K562 (cell line): ENCODE measurements around the gene SAFB. TPM values are rescaled to one million over a fixed set of nuclear protein-coding genes. Genes with fewer than 3 reads are reported as not detected.

Source experiments
- CBFA2T3 ChIP-seq: fragments of 450-650 bp; IDR thresholded peaks from 2 replicates; pipeline ENCODE4 v1.6.1; 2017
- ELK3 ChIP-seq: fragments of 450-650 bp; formaldehyde crosslinking; IDR thresholded peaks from 2 replicates; pipeline ENCODE4 v1.4.0; 2020; ENCODE audit warnings: mild to moderate bottlenecking
- FOXP1 ChIP-seq: sonication (generic); formaldehyde crosslinking; IDR thresholded peaks from 2 replicates; pipeline ENCODE4 v1.8.0; 2022; ENCODE audit warnings: mild to moderate bottlenecking, missing genetic modification reagents
- JUND ChIP-seq, 2 experiments: IDR thresholded peaks; 2 replicates in 1 of 2; 3 replicates in 1 of 2; pipeline ENCODE4 v1.6.1; 2011; ENCODE audit warnings: borderline replicate concordance in 2 of 2, low read depth in 2 of 2, low read length in 2 of 2, improper control_type of control experiment in 1 of 2, missing biosample characterization in 1 of 2, missing genetic modification characterization in 1 of 2, missing genetic modification reagents in 1 of 2
- MLX ChIP-seq, 2 experiments: fragments of 450-650 bp in 1 of 2; sonication (generic) in 1 of 2; formaldehyde crosslinking; conservative IDR thresholded peaks; 2 replicates each; pipeline versions ENCODE4 v1.4.0 to v1.8.1; 2020 to 2022; ENCODE audit warnings: mild to moderate bottlenecking in 1 of 2, missing genetic modification reagents in 1 of 2
- MNT ChIP-seq, 2 experiments: fragments of 450-650 bp; conservative IDR thresholded peaks; 2 replicates each; pipeline ENCODE4 v1.6.1; 2017; ENCODE audit warnings: mild to moderate bottlenecking in 2 of 2, moderate library complexity in 2 of 2
- MYNN ChIP-seq, 2 experiments: sonication (generic); formaldehyde crosslinking in 1 of 2; IDR thresholded peaks; 2 replicates each; pipeline versions ENCODE4 v1.5.0 to v1.6.1; 2016 to 2020; ENCODE audit warnings: antibody characterized with exemption in 1 of 2, missing genetic modification reagents in 1 of 2
- NR3C1 ChIP-seq: sonication (generic); formaldehyde crosslinking; IDR thresholded peaks from 2 replicates; pipeline ENCODE4 v1.8.1; 2022; ENCODE audit warnings: missing genetic modification reagents
- PKNOX1 ChIP-seq: fragments of 450-650 bp; IDR thresholded peaks from 2 replicates; pipeline ENCODE4 v1.6.1; 2016
- PML ChIP-seq: IDR thresholded peaks from 2 replicates; pipeline ENCODE4 v1.6.1; 2012; ENCODE audit warnings: low read length, inconsistent platforms
- PRPF4 ChIP-seq: fragments of 200-400 bp; formaldehyde crosslinking; IDR thresholded peaks from one replicate; pipeline ENCODE4 v1.6.1; 2017; ENCODE audit warnings: low read length, low read depth, mild to moderate bottlenecking; ENCODE audit not compliant: insufficient read depth, poor library complexity, severe bottlenecking
- RBBP5 ChIP-seq: fragments of 200-600 bp; sonication (generic); IDR thresholded peaks from 2 replicates; pipeline ENCODE4 v1.6.1; 2012; ENCODE audit warnings: borderline replicate concordance, mild to moderate bottlenecking, low read length, control low read depth, inconsistent platforms; ENCODE audit not compliant: insufficient read depth, poor library complexity, severe bottlenecking
- SMAD4 ChIP-seq: fragments of 250-450 bp; sonication (Bioruptor Pico); conservative IDR thresholded peaks from 2 replicates; pipeline ENCODE4 v1.8.0; 2021; ENCODE audit warnings: inconsistent platforms, mild to moderate bottlenecking, moderate library complexity
- TAF15 ChIP-seq: fragments of 200-400 bp; formaldehyde crosslinking; IDR thresholded peaks from 2 replicates; pipeline ENCODE4 v1.6.1; 2017; ENCODE audit warnings: mild to moderate bottlenecking, low read depth, low read length, moderate library complexity
- ZBTB9 ChIP-seq: fragments of 450-650 bp; formaldehyde crosslinking; IDR thresholded peaks from 2 replicates; pipeline ENCODE4 v1.4.0; 2020; ENCODE audit warnings: mild to moderate bottlenecking, moderate library complexity
- ZNF232 ChIP-seq: sonication (generic); formaldehyde crosslinking; IDR thresholded peaks from 2 replicates; pipeline ENCODE4 v1.8.0; 2022; ENCODE audit warnings: mild to moderate bottlenecking, missing genetic modification reagents
- ZNF280A ChIP-seq: fragments of 450-650 bp; IDR thresholded peaks from 2 replicates; pipeline ENCODE4 v1.6.1; 2018; ENCODE audit warnings: mild to moderate bottlenecking, low read depth; ENCODE audit not compliant: partially characterized antibody
- polyA plus RNA-seq, 8 experiments: library from polyadenylated mRNA; depleted of rRNA in 4 of 8; stranded (reverse) in 5 of 8; unstranded in 3 of 8; fragments of >200 nt; fragmentation: Nextera tagmentation in 2 of 8; fragmentation: Illumina TruSeq in 1 of 8; extraction: Ambion mirVana in 2 of 8; extraction: Trizol in 1 of 8; gene quantifications; 2 replicates each; pipeline versions ENCODE4 v1.2.1 to v1.2.3, GENCODE V29; 2011 to 2014; ENCODE audit warnings: inconsistent platforms in 1 of 8, missing spikeins in 1 of 8
- total RNA-seq, 7 experiments: library from RNA; depleted of rRNA in 6 of 7; stranded (reverse); fragments of >200 nt in 6 of 7; fragmentation: Illumina TruSeq in 2 of 7; extraction: Trizol in 2 of 7; gene quantifications; 2 replicates each; pipeline versions ENCODE4 v1.2.1 to v1.2.3, GENCODE V29; 2011 to 2021; ENCODE audit warnings: low replicate concordance in 1 of 7

Gene SAFB
- total and polyA plus RNA-seq, 9 of the 15 experiments (the other 6 are each of a cell fraction or from before 2014, with no cell fraction given): 1.1 to 151 (median 83.1) TPM

GRCh38 chr19:5691822-5692722 is 69.2 kb downstream of the SAFB start (continued):
- TF ChIP-seq TAF15 (peak; percentile 48), ZBTB9 (peak; percentile 8; the same call in 1 of the 2 replicates), CBFA2T3 (peak; percentile 15; the same call in 1 of the 2 replicates), SMAD4 (0 out of 2 replicates have a peak, but pooled peaks have one; percentile 26), PML (peak; percentile 79), PKNOX1 (0 out of 2 replicates have a peak, but pooled peaks have one; percentile 4), ELK3 (no peak), JUND (IDR thresholded peaks at IDR 0.05; ENCODE audit: borderline replicate concordance, low read depth, low read length) (no peak), JUND (tag; IDR thresholded peaks at IDR 0.05; ENCODE audit: borderline replicate concordance, low read depth, low read length) (no peak), MLX (CRISPR knock-in tag; conservative IDR thresholded peaks at IDR 0.05) (no peak), ZNF280A (no peak), ZNF232 (CRISPR knock-in tag) (no peak), PRPF4 (peak; percentile 20), MYNN (IDR thresholded peaks at IDR 0.05) (peak; percentile 28; the same call in 1 of the 2 replicates), MYNN (CRISPR knock-in tag; IDR thresholded peaks at IDR 0.05) (no peak), FOXP1 (CRISPR knock-in tag) (peak; percentile 20; the same call in 1 of the 2 replicates), NR3C1 (CRISPR knock-in tag) (no peak), RBBP5 (peak; percentile 6), MNT (conservative IDR thresholded peaks at IDR 0.05) (0 out of 4 replicates have a peak, but pooled peaks of 1 of the 2 experiments have one; percentile 5)
